Activated B cell treated with CpG ODN at 0.5 μM for 24 hours (primary cell): ENCODE measurements around the gene SARNP. TPM values are rescaled to one million over a fixed set of nuclear protein-coding genes. Genes with fewer than 3 reads are reported as not detected.

Experiments used
- ATAC-seq: fragments of 200-7000 bp; cut with Tn5 transposase; one replicate; pipeline ENCODE4 v1.10.0; 2021; ENCODE audit warnings: low read depth, mild to moderate bottlenecking, moderate library complexity
- CTCF ChIA-PET: fragments of 350-600 bp; sonication (Branson Sonifier 250); formaldehyde crosslinking; loops from one replicate; lab custom pipeline; 2021; ENCODE audit warnings: antibody characterized with exemption; lab: Charles Lee
- POLR2A ChIA-PET: fragments of 350-600 bp; sonication (Branson Sonifier 250); formaldehyde crosslinking; loops from one replicate; lab custom pipeline; 2021; ENCODE audit warnings: antibody characterized with exemption; lab: Charles Lee
- DNase-seq: peaks from one replicate; pipeline ENCODE4 v3.0.0; 2022
- H3K27ac Mint-ChIP-seq: one replicate; pipeline ENCODE4 v1.8.0; 2020; ENCODE audit warnings: mixed read lengths
- H3K27me3 Mint-ChIP-seq: one replicate; pipeline ENCODE4 v1.8.0; 2021; ENCODE audit warnings: mixed read lengths
- H3K36me3 Mint-ChIP-seq: one replicate; pipeline ENCODE4 v1.8.0; 2021; ENCODE audit warnings: low read depth, mixed read lengths
- H3K4me1 Mint-ChIP-seq: one replicate; pipeline ENCODE4 v1.8.0; 2021; ENCODE audit warnings: mixed read lengths
- H3K4me3 Mint-ChIP-seq: one replicate; pipeline ENCODE4 v1.8.0; 2020; ENCODE audit warnings: mild to moderate bottlenecking, mixed read lengths
- H3K9me3 Mint-ChIP-seq: one replicate; pipeline ENCODE4 v1.8.0; 2020; ENCODE audit warnings: mixed read lengths
- intact Hi-C: fragments of 100-400 bp; cut with micrococcal nuclease; formaldehyde crosslinking; loops from one replicate; pipeline ENCODE4 v1.15.1; 2024
- total RNA-seq: library from RNA; stranded (reverse); gene quantifications from 2 replicates; pipeline ENCODE4 v1.2.3, GENCODE V29; 2022
- TF ChIP-seq, protein P1 (sequence below): fragments of 200-600 bp; IDR thresholded peaks from one replicate; pipeline ENCODE4 v1.8.0; 2022; ENCODE audit warnings: antibody characterized with exemption, mild to moderate bottlenecking

SARNP gene
- total RNA-seq, 1 donor from 2014 or later = 53.6 TPM

DNA sequence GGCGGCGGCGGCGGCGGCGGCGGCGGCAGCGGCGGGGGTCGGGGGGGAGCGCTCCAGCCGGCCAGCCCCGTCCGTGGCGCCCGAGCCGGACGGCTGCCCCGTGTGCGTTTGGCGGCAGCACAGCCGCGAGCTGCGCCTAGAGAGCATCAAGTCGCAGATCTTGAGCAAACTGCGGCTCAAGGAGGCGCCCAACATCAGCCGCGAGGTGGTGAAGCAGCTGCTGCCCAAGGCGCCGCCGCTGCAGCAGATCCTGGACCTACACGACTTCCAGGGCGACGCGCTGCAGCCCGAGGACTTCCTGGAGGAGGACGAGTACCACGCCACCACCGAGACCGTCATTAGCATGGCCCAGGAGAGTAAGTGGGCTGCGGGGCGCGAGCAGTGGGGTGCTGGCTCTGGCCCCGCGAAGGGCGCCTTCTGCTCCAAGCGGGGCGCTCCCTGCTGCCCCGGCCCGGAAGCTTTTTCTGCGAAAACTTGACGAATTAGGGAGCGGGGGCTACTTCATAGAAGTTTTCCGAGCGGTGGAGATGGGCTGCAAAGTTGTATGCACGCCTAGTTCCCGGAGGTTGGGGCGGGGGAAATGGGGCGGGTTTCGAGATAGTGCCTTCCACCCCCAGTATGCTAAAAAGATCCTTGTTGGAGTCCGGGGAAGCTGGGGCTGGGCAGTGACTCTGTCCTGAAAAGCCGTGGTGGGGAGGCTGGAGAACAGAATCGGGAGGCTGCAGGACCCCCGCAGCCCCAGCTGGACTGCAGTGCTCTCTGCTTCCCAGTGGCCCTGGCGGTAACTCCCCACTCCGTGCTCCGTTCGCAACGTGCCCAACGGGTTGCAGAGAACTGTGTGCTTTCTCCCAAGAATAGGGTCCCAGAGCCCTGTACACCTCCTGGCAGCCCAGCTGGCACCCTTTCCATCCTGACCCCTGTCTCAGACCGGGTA is 73.9 kb downstream of the SARNP start:
- ChIA-PET POLR2A (interaction anchor here (0.6 to 2.4 kb wide), 16 partner anchors 9 to 523 kb away, joined by 3 to 18 read pairs (median 4); partner anchors contain the start of genes CD63, COQ10A, DNAJC14 and ITGA7), CTCF (interaction anchor here (0.8 to 2.8 kb wide), 4 partner anchors 19 to 197 kb away, joined by 4 to 10 read pairs (median 4); no protein-coding TSS in a partner anchor)
- peak; percentile 34 for ATAC-seq
- H3K4me1 Mint-ChIP-seq = peaks cover 45% of the 10 kb centered on the region
- H3K27ac Mint-ChIP-seq = no peak overlapping the region
- TF ChIP-seq, protein P1, sequence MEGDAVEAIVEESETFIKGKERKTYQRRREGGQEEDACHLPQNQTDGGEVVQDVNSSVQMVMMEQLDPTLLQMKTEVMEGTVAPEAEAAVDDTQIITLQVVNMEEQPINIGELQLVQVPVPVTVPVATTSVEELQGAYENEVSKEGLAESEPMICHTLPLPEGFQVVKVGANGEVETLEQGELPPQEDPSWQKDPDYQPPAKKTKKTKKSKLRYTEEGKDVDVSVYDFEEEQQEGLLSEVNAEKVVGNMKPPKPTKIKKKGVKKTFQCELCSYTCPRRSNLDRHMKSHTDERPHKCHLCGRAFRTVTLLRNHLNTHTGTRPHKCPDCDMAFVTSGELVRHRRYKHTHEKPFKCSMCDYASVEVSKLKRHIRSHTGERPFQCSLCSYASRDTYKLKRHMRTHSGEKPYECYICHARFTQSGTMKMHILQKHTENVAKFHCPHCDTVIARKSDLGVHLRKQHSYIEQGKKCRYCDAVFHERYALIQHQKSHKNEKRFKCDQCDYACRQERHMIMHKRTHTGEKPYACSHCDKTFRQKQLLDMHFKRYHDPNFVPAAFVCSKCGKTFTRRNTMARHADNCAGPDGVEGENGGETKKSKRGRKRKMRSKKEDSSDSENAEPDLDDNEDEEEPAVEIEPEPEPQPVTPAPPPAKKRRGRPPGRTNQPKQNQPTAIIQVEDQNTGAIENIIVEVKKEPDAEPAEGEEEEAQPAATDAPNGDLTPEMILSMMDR = no peak
- H3K4me3 Mint-ChIP-seq = peak overlapping the region; percentile 88
- DNase-seq = peak; percentile 40
- H3K36me3 Mint-ChIP-seq = no peaks in the 10 kb centered on the region
- H3K27me3 Mint-ChIP-seq = no peaks in the 10 kb centered on the region
- no peaks in the 10 kb centered on the region for H3K9me3 Mint-ChIP-seq
- intact Hi-C loops = no loop called here

DNA sequence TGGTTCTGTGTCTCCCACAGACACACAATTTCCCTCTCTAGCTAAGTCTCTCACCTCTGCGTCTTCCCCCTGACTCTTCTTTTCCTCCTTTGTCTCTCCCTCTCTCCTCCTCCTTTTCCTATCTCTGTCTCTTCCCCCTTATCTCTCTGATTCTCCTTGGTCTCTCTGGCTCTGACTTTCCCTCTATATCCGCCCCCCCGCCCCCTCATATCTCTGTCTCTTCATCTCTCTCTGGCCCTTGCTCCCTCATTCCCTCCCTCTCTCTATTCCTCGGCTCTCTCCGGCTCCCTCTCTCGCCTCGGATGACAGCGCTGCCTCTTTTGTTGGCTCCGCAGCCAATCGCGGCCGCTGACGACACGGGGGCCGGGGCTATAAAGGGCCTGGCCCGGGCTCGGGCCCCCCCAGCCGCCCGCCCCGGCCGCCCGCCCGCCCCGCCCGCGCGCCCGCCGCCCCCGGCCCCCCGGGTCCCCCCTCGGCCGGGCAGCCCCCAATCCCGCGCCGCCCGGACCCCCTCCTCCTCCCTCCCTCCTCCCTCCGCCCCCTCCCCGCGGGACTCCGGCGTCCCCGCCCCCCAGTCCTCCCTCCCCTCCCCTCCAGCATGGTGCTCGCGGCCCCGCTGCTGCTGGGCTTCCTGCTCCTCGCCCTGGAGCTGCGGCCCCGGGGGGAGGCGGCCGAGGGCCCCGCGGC is 74.7 kb downstream of the SARNP start, which contains the start of gene GDF11:
Gene GDF11, plus strand, starts transcription at position 404 of the 687 bp plus-strand sequence. Its CDS starts 195 bp downstream, at position 599.
- Mint-ChIP-seq H3K27me3 (no peaks in the 10 kb centered on the region), H3K9me3 (no peaks in the 10 kb centered on the region), H3K27ac (peak within 1 kb of the TSS; percentile 50), H3K36me3 (no peaks in the 10 kb centered on the region), H3K4me1 (peaks cover 51% of the 10 kb centered on the region), H3K4me3 (peak within 1 kb of the TSS; percentile 88)
- DNase-seq = peak; percentile 48
- peak; percentile 42 for ATAC-seq
- ChIA-PET CTCF (interaction anchor here (0.5 to 2.8 kb wide), 2 partner anchors 54 to 1885 kb away, joined by 3 to 10 read pairs; no protein-coding TSS in a partner anchor), POLR2A (interaction anchor here (0.7 to 2.4 kb wide), 9 partner anchors 10 to 479 kb away, joined by 3 to 18 read pairs (median 3); partner anchors contain the start of genes CD63, DNAJC14, ITGA7 and ORMDL2)
- TF ChIP-seq, protein P1 = no peak
- intact Hi-C loops = no loop called here

DNA sequence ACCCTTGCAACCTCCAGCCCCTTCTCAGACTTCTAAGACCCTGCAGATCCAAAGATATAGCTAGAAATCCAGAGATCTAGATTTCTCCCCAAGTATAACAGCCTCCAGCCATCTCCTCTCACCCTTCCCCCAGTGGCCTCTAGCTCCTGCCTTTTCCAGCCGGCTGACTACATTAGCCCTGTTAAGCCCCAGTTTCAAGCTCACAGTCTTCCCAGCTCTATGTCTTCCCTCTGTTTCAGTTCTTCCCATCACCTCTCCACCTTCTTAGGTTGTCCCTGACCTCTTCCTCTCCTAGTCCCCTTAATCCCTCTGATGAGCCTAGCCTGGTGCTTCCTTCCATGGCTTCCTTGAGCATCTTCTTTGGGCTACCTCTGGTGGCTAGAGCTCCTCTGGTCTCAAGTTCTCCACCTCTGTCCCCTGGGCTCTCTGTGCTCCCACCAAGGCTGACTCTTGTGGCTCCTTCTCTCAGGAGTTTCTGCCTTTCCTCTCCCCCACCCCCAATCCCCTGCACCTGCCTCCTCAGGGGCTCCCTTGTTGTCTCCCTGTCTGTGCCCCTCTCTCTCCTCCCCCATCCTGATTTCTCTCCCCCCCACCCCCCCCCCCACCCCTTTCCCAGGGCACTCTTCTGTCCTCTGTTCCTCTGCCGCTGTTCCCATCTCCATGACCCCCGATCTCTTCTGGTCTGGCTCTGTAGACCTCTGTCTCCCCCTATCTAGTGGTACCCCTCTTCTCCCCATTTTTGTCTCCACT is 75.4 kb downstream of the SARNP start:
- POLR2A ChIA-PET = interaction anchor here (0.6 to 1.0 kb wide), 2 partner anchors 234 to 375 kb away, joined by 5 to 7 read pairs; partner anchors contain the start of gene RPL41
- no peaks in the 10 kb centered on the region for H3K36me3 Mint-ChIP-seq

DNA sequence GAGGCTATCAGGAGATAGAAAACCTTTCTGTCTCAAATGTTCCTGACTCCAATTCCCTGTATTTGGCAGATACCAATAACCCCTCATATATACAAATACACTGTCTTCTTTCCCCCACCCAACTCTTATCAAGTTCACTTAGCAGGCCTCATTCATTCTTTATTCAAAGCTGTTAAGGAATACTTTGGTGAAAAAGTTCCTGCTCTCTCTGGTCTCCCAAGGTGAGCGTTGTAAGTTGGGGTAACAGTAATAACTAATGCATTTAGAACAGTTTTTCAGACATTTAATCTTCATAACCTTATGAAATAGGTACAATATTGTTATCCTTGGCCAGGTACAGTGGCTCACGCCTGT is 78.5 kb downstream of the SARNP start:
- peaks cover 33% of the 10 kb centered on the region for H3K4me1 Mint-ChIP-seq
- H3K27me3 Mint-ChIP-seq = no peaks in the 10 kb centered on the region
- H3K27ac Mint-ChIP-seq = peak overlapping the region; percentile 15
- TF ChIP-seq, protein P1 = peak; percentile 3
- POLR2A ChIA-PET = interaction anchor here (0.7 to 2.7 kb wide), 24 partner anchors 9 to 1459 kb away, joined by 3 to 28 read pairs (median 4); partner anchors contain the start of genes CBX5, CD63, COQ10A and DGKA
- CTCF ChIA-PET = interaction anchor here (0.6 to 5.0 kb wide), 39 partner anchors 8 to 550 kb away, joined by 3 to 58 read pairs (median 6); partner anchors contain the start of genes BLOC1S1, CD63, DGKA and DNAJC14
- H3K4me3 Mint-ChIP-seq = peak overlapping the region; percentile 92
- H3K36me3 Mint-ChIP-seq = no peaks in the 10 kb centered on the region
- intact Hi-C loops = loop anchor here (1.0 to 2.0 kb wide), 4 partner anchors 78 to 730 kb away; partner anchors contain the start of genes ANKRD52, PA2G4, SARNP and SPRYD4
- no peak for ATAC-seq
- H3K9me3 Mint-ChIP-seq = no peaks in the 10 kb centered on the region
- DNase-seq = no peak

More for the DNA sequence above, 75.4 kb downstream of the SARNP start:
- TF ChIP-seq, protein P1 = no peak
- Mint-ChIP-seq H3K4me1 (peaks cover 59% of the 10 kb centered on the region), H3K27ac (peak overlapping the region; percentile 50), H3K9me3 (no peaks in the 10 kb centered on the region), H3K4me3 (peak overlapping the region; percentile 82), H3K27me3 (no peaks in the 10 kb centered on the region)
- intact Hi-C loops = no loop called here
- DNase-seq (no peak), ATAC-seq (no peak)
- CTCF ChIA-PET = no interaction called here
